HG03565 (cell line): ENCODE measurements around the gene AP3B1.
"Not testable (repeated sequence)": the region's sequence is repeated elsewhere in the genome, so short reads cannot be mapped to it uniquely, and the experiment has no call there.

Experiments used
- ATAC-seq: cut with Tn5 transposase; IDR thresholded peaks from one replicate; pipeline ENCODE4 v1.9.1; 2021; ENCODE audit warnings: mild to moderate bottlenecking, moderate library complexity; ENCODE audit not compliant: unreplicated experiment

AP3B1 gene

DNA sequence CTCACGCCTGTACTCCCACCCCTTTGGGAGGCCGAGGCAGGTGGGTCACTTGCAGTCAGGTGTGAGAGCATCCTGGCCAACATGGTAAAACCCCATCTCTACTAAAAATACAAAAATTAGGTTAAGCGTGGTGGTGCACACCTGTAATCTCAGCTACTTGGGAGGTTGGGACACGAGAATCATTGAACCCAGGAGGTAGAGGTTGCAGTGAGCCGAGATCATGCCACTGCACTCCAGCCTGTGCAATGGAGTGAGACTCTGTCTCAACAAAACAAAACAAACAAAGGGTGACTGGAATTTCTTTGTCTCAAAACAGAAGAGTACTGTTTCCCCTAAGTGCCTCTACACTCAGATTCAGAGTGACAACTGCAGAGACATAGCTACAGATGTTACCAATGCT, 116.1 kb downstream of the AP3B1 start:
- no peak for ATAC-seq

GRCh38 chr5:78170335-78170734, 124.2 kb downstream of the AP3B1 start:
- ATAC-seq = not testable (repeated sequence)

GRCh38 chr5:78162253-78162862, 132.1 kb downstream of the AP3B1 start:
- ATAC-seq = no peak

DNA sequence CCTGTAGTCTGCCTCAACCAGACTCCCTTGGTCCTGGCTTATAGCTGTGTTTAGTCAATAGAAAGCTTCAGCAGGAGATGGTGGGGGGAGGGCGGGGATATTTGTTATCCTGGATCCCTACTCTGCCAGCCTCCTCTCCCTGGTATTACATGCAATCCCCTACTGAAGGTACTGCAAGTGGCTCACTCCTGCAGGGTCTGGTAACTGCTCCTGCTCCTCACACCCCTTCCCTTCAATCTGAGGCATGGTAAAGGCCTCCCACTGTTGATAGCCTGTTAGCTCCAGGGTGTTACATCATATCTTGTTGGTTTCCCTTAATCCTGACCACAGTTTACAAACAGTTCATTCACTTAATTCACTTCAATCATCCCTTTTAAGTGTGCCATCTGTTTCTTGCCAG, 137.5 kb downstream of the AP3B1 start:
- ATAC-seq = no peak

DNA sequence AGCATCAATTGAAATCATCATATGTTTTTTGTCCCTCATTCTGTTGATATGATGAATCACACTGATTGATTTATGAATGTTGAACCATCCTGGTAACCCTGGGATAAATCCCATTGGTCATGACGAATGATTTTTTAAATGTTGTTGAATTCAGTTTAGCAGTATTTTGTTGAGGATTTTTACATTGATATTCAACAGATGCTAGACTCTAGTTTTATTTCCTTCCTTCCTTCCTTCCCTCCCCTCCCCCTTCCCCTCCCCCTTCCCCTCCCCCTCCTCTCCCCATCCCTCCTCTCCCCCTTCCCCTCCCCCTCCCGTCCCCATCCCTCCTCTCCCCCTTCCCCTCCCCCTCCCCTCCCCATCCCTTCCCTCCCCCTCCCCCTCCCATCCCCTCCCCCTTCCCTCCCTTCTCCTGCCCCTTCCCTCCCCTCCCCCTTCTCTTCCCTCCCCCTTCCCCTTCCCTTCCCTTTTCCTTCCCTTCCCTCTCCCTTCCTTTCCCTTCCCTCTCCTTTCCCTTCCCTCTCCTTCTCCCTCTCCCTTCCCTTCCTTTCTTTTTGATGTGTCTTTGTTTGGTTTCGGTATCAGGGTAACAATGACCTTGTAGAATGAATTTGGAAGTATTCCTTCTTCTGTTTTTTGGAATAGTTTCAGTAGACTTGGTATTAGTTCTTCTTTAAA, 142.8 kb downstream of the AP3B1 start:
- no peak for ATAC-seq

- ATAC-seq = no peak
Measured at GRCh38 chr5:78137290-78137689, 157.2 kb downstream of the AP3B1 start.

- ATAC-seq = no peak
Measured at GRCh38 chr5:78133423-78133822, 161.1 kb downstream of the AP3B1 start.

GRCh38 chr5:78132507-78132906, 162.0 kb downstream of the AP3B1 start:
- no peak for ATAC-seq

GRCh38 chr5:78129597-78129996, 164.9 kb downstream of the AP3B1 start:
- ATAC-seq = no peak

DNA sequence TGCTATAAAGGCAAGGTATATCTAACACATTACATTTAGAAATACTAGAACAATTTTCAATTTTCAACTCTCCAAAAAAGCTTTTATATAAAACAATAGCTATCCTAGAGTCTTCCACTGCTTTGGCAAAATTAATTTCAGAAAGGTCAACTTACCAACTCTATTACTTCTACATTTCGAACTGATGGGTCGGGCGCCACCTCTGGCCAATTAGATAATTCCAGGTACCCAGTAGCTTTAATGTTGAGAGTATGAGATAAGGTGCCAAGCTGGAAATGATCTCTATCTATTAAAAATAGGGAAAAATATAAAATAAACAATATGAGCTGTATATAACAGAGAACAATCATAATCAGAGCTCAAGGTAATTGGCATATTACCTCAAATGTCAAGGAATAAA, 166.6 kb downstream of the AP3B1 start:
- no peak for ATAC-seq

GRCh38 chr5:78126536-78126935, 168.0 kb downstream of the AP3B1 start:
- no peak for ATAC-seq

DNA sequence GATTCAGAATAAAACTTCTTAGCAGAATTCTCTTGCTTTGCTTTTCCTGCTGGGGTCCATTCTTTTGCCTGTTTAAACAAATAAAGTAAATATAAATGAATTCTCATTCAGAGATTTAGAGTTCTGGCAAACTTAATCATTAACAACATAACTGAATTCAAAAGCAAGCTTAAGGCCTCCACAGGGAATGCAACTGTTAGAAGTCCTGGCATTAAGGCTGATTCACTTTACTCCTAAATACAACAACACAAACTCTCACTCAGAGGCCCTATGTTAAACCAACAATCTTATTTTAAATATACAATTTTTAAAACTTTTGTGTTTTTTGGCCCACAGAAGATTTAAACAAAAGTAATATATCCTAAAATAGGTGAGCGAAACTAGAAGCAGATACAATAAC, 178.3 kb downstream of the AP3B1 start:
- ATAC-seq = no peak

DNA sequence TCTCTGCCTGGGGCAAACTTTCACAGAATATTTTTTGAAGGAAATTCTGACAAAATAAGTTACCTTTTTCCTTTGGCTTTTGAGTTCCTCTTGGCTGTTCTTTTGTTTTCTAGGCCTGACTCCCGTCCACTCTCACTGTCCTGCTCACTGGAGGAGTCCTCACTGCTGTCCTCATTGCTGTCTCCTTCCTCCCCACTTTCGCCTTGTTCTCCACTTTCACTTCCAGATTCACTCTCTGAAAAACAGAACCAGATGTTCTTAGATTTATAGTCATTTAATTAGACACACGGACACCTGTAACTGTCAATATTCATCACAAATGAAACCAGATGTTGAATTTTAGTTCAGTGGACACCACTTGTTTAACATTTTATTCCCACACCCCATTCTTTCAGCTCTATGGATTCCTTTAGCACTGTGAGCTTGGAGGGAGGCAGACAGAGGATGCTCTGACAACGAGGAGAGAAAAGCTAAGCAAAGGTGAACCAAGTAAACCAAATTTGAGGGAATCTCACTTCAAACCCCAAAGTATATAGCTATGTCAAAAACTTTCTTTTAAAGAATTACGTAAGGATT, 180.7 kb downstream of the AP3B1 start:
- ATAC-seq = no peak

DNA sequence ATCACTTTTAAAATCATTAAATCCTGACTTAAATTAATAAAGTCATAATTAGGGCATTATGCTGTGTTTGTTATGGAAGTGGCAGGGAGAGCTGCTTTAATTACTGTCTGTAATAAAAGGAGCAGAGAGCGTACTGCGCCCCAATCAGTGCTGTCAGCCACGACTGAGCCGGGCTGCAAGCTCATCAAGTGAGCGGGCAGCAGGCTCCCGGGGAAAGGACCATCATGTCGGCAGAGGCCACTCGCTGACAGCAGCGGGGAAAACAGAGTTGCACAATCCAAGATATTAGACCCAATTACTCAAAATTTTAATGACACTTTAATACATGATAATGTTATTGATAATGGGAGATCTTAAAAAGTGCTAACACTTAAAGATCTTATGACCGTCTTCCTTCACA, 181.6 kb downstream of the AP3B1 start:
- no peak for ATAC-seq

GRCh38 chr5:78109891-78110324, 184.6 kb downstream of the AP3B1 start:
- peak; percentile 54 for ATAC-seq

DNA sequence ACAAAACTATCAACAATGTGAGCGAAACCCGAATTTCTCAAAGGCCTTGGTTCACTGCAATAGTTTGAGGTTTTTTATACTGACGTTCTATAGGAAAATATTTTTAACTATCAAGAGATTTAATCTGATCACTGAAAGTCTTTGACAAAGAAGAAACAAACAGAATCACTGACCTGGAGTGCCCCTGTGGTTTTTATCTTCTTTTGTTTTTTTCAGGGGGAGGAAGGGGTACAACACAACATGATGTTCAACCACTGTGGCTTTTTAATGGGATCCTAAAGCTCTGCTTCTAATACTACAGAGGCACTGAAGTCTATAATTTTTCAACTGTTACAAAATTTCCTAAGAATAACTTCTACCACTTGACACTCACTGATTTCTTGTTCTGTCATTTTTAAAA, 185.9 kb downstream of the AP3B1 start:
- ATAC-seq = no peak

DNA sequence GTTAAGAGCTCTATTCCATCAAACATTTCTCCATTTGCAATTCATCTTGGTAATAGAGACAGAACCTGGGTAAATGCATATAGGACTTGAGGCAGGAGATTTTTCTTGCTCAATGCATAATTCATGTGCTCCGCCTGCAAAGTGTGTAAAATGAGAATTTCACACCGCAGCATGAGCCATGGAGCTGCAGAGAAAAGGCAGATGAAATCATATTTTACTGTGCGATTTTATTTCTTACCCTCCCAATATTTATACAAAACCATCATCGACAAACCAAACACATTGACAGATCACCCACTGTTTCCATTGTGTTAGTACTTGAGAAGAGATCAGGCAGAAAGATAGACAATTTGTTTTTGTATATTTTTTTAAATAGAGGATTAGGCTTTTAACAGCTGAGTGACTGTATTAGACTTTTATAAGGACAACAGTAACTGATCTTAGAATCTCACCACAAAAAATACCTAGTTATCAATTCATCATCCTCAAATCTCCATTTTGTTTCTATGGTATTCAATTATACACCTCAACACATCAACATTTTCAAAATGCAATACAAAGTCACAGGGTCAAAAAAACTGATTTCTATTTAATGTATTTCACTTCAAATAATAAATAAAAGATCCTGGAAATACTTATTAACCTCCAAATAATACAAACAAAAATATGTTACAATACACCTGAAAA, 191.1 kb downstream of the AP3B1 start:
- ATAC-seq = no peak

- ATAC-seq = no peak
Measured at GRCh38 chr5:78102500-78102899, 192.0 kb downstream of the AP3B1 start.

DNA sequence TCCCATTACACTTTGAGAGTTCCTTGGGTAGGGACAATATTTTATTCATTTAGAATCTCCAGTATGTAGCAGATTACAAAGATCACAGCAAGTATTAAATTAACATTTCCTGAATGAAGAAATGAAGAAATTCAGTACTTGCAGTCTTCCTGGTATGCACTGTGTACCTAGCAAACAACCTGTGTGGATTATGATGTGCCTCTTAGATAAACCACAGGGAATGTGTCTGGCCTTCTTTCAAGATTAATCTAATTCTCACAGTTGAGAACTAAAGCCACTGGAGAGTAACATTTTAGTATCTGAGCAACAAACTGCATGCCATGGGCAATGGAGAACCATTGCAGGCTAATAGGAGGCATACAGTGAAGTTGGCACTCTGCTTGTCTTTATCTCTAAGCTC, 199.4 kb downstream of the AP3B1 start:
- no peak for ATAC-seq

DNA sequence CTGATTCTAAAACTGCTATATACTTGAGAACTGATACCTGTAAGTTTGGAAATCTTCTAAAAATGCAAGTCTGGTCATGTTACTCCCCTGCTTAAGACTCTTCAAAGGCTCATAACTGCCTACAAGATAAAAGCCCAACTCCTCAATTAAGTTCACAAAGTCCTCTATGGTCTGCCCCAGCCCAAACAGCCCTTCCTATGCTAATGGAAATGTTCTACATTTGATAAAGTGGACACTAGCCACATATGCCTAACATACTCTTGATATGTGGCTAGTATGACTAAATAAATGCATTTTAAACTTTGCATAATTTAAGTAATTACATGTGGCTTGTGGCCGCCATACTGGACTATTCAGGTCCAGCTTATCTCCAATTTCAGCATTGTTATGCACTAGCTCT, 204.5 kb downstream of the AP3B1 start:
- ATAC-seq = no peak

DNA sequence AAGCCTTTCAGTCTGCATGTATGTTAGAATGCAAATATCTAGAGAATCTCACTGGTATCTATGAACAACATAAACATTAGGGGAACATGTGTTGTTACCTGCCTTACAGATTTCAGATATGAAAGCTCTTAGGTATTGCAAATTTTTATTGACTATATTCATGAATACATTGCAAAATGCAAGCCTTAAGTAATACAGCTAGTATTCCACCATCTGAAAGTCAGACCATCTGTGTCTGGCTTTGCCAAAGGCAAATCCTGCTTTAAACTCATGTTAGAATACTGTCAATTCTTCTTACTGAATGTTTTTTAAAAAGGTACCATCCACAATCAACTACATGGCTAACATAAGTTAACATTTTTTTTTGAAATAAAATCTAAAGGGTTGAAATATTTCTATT, 215.6 kb downstream of the AP3B1 start:
- no peak for ATAC-seq
